GM18526 (cell line): ENCODE measurements around the gene FARS2.

Experiments
- POLR2A ChIP-seq: IDR thresholded peaks from 3 replicates; pipeline ENCODE4 v1.6.1; 2011; ENCODE audit not compliant: insufficient read length; ENCODE audit errors: extremely low read depth

Gene FARS2

DNA sequence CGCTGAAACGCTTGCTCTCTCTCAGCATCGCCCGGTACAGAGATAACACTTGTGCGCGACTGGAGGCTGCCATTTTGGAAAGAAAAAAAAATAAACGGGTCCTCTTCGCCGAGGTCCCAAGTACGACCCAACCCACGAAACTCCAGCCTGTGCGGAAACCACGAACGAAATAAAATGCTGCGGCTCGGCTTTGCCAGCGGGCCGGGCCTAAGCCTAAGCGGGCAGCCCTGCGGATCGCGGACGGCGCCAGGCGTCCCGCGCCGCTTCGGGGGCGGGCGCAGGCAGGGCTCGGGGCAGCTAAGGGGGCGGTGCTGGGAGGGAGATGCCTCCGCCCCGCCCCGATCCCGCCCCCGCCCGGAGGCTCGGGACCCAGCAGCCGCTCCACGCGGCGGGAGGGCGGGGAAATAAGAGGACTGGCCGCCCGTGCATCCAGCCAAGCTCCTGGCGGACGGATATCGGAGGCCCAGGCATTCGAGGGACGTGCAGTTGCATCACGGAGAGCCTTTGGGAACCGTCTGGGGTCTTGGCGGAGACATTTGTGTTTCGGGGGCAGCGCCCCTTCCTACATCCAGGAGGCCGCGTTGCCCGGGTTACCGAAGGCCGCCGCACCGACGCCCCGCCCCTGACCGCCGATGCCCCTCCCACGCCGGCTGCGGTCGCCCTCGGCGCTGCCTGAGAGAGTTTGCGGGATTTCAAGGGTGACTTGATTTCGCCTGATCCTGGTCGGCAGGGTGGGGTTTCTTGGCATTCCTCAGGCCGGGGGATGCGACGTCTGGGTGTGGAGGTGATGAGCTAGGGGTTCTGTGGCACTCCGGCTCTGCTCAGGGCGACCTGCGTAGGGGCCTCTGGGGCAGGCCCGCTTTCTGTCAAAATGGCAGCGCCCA, at the start of gene FARS2, which contains the start of gene LYRM4:
Gene FARS2 (plus strand): TSS at position 853 of the 884 bp plus-strand sequence.
Gene LYRM4 (minus strand): TSS at position 290 of the 884 bp plus-strand sequence. CDS start 217 bp downstream, at position 73.
- no peak for TF ChIP-seq POLR2A

GRCh38 chr6:5213836-5214235, 47.5 kb upstream of the FARS2 start:
- no peak for TF ChIP-seq POLR2A

DNA sequence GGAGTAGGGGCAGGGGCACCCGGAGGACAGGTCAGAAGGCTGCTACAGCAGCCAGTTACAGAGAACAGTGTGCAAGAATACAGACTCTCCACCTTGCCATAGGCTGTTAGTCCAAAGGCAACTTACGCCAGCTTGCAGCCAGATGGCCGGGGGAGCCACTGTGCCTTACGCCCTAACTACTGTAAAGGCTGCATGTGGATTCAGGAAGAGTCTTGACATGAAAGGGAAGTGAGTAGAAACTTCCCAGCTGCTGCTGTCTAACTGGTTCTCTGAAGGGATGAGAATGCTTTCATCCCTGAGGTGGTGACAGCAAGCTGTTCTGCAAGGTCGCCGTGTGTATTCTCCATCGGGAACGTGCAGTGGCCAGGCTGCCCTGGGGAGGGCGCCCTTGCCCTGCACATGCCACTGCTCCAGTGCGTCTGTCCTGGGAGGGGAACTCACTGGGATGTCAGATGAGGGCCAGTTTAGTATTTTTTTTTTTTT, 46.7 kb upstream of the FARS2 start:
- TF ChIP-seq POLR2A: no peak

DNA sequence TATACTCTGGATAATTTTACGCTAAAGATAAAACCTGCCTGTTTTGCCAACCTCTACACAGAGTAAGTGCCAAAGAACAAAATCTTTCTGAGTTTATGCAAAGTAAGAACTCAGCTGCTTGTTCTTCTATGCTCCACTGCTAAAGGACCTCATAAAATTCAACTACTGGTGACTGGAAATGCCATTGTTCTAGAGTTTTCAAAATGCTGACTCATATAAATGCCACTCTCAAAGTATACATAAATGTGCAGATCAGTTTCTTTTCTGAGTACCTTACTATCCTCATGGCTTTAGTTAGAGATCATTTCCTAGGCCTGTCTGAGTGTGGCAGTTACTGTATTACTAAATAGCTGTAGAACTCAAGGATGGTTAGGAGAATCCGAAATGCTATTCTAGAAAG, 46.2 kb upstream of the FARS2 start:
- no peak for TF ChIP-seq POLR2A

DNA sequence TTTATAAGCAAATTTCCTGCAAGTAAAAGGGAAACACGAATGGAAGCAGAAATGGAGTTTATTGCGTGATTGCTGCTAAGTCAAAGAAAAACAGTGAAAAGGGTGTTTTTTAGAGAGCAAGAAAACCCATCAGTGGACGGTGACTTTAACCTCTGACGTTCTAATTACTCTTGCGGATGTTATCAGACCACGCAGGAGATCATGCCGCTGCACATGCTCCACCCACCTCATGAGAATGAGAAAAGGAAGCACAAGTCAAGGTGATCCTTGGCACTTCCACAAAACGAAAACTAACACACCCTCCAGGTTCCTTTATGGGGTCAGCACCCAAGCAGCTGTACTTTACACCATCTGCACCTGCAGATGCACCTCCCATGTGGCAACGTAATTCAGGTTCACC, 45.5 kb upstream of the FARS2 start:
- TF ChIP-seq POLR2A: no peak

- TF ChIP-seq POLR2A: no peak
Measured at GRCh38 chr6:5217356-5217755, 44.0 kb upstream of the FARS2 start.

- no peak for TF ChIP-seq POLR2A
Measured at GRCh38 chr6:5219011-5219691, 42.2 kb upstream of the FARS2 start.

GRCh38 chr6:5220443-5220842, 40.9 kb upstream of the FARS2 start:
- no peak for TF ChIP-seq POLR2A

- no peak for TF ChIP-seq POLR2A
Measured at GRCh38 chr6:5223309-5223708, 38.0 kb upstream of the FARS2 start.

- no peak for TF ChIP-seq POLR2A
Measured at GRCh38 chr6:5229356-5229755, 32.0 kb upstream of the FARS2 start.

GRCh38 chr6:5230081-5230480, 31.2 kb upstream of the FARS2 start:
- no peak for TF ChIP-seq POLR2A

DNA sequence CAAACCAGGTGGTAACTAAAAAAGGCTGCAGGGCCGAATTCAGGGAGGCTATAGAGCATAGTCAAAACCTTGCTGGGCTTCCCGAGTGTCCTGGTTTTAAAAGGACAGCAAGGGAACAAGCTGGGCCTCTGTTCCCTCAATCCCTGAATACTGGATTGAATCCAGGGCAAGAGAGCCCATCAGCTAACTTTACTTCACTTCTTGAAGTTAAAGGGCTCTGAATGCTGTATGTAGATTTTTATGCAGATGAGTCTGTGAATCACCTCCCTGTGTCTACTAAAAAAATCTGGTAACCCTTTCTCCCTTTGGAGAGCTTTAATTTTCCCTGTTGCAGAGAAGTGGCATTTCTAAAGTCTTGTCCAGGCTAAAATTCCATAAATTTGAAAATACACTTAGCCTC, 30.0 kb upstream of the FARS2 start:
- TF ChIP-seq POLR2A: no peak

DNA sequence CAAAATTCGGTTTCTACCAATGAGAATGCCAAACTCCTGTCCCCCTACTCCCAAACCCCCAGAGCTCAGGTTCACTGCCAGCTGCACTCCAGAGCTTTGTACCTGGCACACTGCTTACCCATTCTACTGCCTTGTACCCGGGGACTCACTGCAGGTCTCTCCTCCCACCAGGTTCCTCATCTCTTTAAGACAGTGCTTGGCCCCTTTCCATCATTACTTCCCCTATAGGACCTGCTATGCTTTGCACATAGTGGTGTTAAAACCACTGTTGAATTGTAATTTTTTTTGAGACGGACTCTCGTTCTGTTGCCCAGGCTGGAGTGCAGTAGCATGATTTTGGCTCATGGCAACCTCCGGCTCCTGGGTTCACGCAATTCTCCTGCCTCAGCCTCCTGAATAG, 26.4 kb upstream of the FARS2 start:
- TF ChIP-seq POLR2A: no peak

DNA sequence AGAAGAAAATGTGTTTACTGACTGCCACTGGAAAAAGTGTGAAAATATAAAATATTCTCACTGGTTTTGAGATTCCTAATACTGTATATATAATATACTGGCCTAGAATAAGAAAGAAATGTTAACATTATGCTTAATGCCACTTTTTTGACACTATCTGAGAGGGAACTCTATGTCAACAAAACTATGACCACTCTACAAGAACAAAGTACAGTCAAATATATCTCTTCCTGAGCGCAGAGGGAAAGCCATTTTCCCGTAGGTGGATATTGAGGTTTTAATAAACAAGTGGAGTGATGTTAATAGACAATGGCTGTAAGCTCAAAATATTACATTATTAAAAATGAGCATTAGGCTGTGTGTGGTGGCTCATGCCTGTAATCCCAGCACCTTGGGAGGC, 25.5 kb upstream of the FARS2 start:
- no peak for TF ChIP-seq POLR2A

DNA sequence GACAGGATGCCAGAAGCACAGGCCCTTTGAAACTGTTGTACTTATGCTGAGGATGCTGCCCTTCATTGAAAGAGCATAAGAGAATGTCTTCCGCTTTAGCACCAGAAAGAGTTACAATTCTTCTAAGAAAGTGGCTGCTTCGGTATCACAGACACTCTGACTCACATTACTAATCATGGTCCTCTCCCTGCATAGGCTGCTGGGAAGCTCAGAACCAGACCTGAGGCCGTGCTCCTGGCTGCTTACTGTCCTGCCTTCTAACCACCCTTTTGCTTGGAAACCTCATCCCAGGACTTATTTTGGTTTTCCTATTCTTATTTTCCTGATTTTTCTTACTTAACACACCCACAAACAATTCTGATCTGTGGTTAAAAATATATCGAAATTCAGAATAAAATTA, 23.5 kb upstream of the FARS2 start:
- TF ChIP-seq POLR2A: no peak

- no peak for TF ChIP-seq POLR2A
Measured at GRCh38 chr6:5238336-5238735, 23.0 kb upstream of the FARS2 start.
